Activated naive CD4-positive, alpha-beta T cell treated with anti-CD3 and anti-CD28 coated beads, Interleukin-2, amount 50 U/mL, for 24 hours (primary cell): ENCODE results near the gene ZMYND8.
"Not testable (repeated sequence)": the region's sequence is repeated elsewhere in the genome, so short reads cannot be mapped to it uniquely, and the experiment has no call there.

Experiments used
- H3K27ac Mint-ChIP-seq: one replicate; pipeline ENCODE4 v1.8.0; 2021; ENCODE audit warnings: mild to moderate bottlenecking, mixed read lengths
- H3K27me3 Mint-ChIP-seq: one replicate; pipeline ENCODE4 v1.8.0; 2021; ENCODE audit warnings: mixed read lengths
- H3K36me3 Mint-ChIP-seq: one replicate; pipeline ENCODE4 v1.8.0; 2021; ENCODE audit warnings: mixed read lengths
- H3K4me1 Mint-ChIP-seq: one replicate; pipeline ENCODE4 v1.8.0; 2021; ENCODE audit warnings: mixed read lengths
- H3K4me3 Mint-ChIP-seq: one replicate; pipeline ENCODE4 v1.8.0; 2021; ENCODE audit warnings: mild to moderate bottlenecking, mixed read lengths
- H3K9me3 Mint-ChIP-seq: one replicate; pipeline ENCODE4 v1.8.0; 2021; ENCODE audit warnings: mixed read lengths

The ZMYND8 gene

GRCh38 chr20:47356526-47357295, at the start of gene ZMYND8:
Gene ZMYND8 (minus strand): TSS chr20:47356699. CDS start chr20:47356670, 29 bp downstream.
- H3K4me1 Mint-ChIP-seq: peaks cover 45% of the 10 kb centered on the region
- H3K27ac Mint-ChIP-seq: peak within 1 kb of the TSS; percentile 99
- H3K9me3 Mint-ChIP-seq: no peaks in the 10 kb centered on the region
- H3K4me3 Mint-ChIP-seq: peak within 1 kb of the TSS; percentile 91
- H3K36me3 Mint-ChIP-seq: peaks cover 2% of the 10 kb centered on the region
- no peaks in the 10 kb centered on the region for H3K27me3 Mint-ChIP-seq

GRCh38 chr20:47405775-47406325, 49.4 kb upstream of the ZMYND8 start:
- H3K27ac Mint-ChIP-seq: no peak overlapping the region
- H3K4me3 Mint-ChIP-seq: no peak overlapping the region
- H3K27me3 Mint-ChIP-seq: no peaks in the 10 kb centered on the region
- H3K4me1 Mint-ChIP-seq: no peaks in the 10 kb centered on the region
- H3K9me3 Mint-ChIP-seq: no peaks in the 10 kb centered on the region
- no peaks in the 10 kb centered on the region for H3K36me3 Mint-ChIP-seq

- peaks cover 5% of the 10 kb centered on the region for H3K4me1 Mint-ChIP-seq
These were observed 44.2 kb upstream of the ZMYND8 start for GRCh38 chr20:47400685-47401084.

GRCh38 chr20:47397652-47398301, 41.3 kb upstream of the ZMYND8 start:
- no peak overlapping the region for H3K4me3 Mint-ChIP-seq
- no peaks in the 10 kb centered on the region for H3K27me3 Mint-ChIP-seq
- H3K9me3 Mint-ChIP-seq: no peaks in the 10 kb centered on the region
- no peaks in the 10 kb centered on the region for H3K36me3 Mint-ChIP-seq
- peaks cover 6% of the 10 kb centered on the region for H3K4me1 Mint-ChIP-seq
- no peak overlapping the region for H3K27ac Mint-ChIP-seq

More at GRCh38 chr20:47400685-47401084, 44.2 kb upstream of the ZMYND8 start:
- H3K4me3 Mint-ChIP-seq: no peak overlapping the region
- no peaks in the 10 kb centered on the region for H3K36me3 Mint-ChIP-seq
- no peaks in the 10 kb centered on the region for H3K9me3 Mint-ChIP-seq
- no peak overlapping the region for H3K27ac Mint-ChIP-seq
- no peaks in the 10 kb centered on the region for H3K27me3 Mint-ChIP-seq

- Mint-ChIP-seq H3K4me3 (no peak overlapping the region), H3K4me1 (peaks cover 15% of the 10 kb centered on the region), H3K27ac (no peak overlapping the region), H3K36me3 (no peaks in the 10 kb centered on the region), H3K27me3 (no peaks in the 10 kb centered on the region), H3K9me3 (peaks cover 7% of the 10 kb centered on the region)
These were observed 40.4 kb upstream of the ZMYND8 start for GRCh38 chr20:47396762-47397476.

- H3K9me3 Mint-ChIP-seq, H3K27ac Mint-ChIP-seq, H3K27me3 Mint-ChIP-seq, H3K36me3 Mint-ChIP-seq, H3K4me3 Mint-ChIP-seq: not testable (repeated sequence)
- H3K4me1 Mint-ChIP-seq: peaks cover 18% of the 10 kb centered on the region
These were observed 37.5 kb upstream of the ZMYND8 start for GRCh38 chr20:47393796-47394514.

- H3K4me3 Mint-ChIP-seq: no peak overlapping the region
- H3K27ac Mint-ChIP-seq: no peak overlapping the region
These were observed 36.2 kb upstream of the ZMYND8 start for GRCh38 chr20:47392721-47393073.

GRCh38 chr20:47392015-47392720, 35.7 kb upstream of the ZMYND8 start:
- Mint-ChIP-seq H3K36me3 (no peaks in the 10 kb centered on the region), H3K9me3 (peaks cover 9% of the 10 kb centered on the region), H3K4me3 (no peak overlapping the region), H3K27me3 (no peaks in the 10 kb centered on the region), H3K4me1 (peaks cover 14% of the 10 kb centered on the region), H3K27ac (peak overlapping the region; percentile 42)

More at GRCh38 chr20:47392721-47393073, 36.2 kb upstream of the ZMYND8 start:
- H3K9me3 Mint-ChIP-seq: peaks cover 9% of the 10 kb centered on the region
- H3K27me3 Mint-ChIP-seq: no peaks in the 10 kb centered on the region
- H3K36me3 Mint-ChIP-seq: no peaks in the 10 kb centered on the region
- peaks cover 14% of the 10 kb centered on the region for H3K4me1 Mint-ChIP-seq

- Mint-ChIP-seq H3K27me3 (no peaks in the 10 kb centered on the region), H3K4me1 (peaks cover 14% of the 10 kb centered on the region), H3K36me3 (no peaks in the 10 kb centered on the region), H3K27ac (peak overlapping the region; percentile 42), H3K4me3 (no peak overlapping the region), H3K9me3 (peaks cover 9% of the 10 kb centered on the region)
These were observed 34.9 kb upstream of the ZMYND8 start for GRCh38 chr20:47391276-47392010.

GRCh38 chr20:47389867-47390347, 33.4 kb upstream of the ZMYND8 start:
- no peaks in the 10 kb centered on the region for H3K36me3 Mint-ChIP-seq
- peak overlapping the region; percentile 38 for H3K27ac Mint-ChIP-seq
- no peak overlapping the region for H3K4me3 Mint-ChIP-seq
- H3K4me1 Mint-ChIP-seq: peaks cover 14% of the 10 kb centered on the region
- H3K27me3 Mint-ChIP-seq: no peaks in the 10 kb centered on the region
- peaks cover 9% of the 10 kb centered on the region for H3K9me3 Mint-ChIP-seq

- H3K9me3 Mint-ChIP-seq, H3K27me3 Mint-ChIP-seq, H3K27ac Mint-ChIP-seq, H3K4me3 Mint-ChIP-seq, H3K36me3 Mint-ChIP-seq, H3K4me1 Mint-ChIP-seq: not testable (repeated sequence)
These were observed 29.5 kb upstream of the ZMYND8 start for GRCh38 chr20:47385968-47386367.

- Mint-ChIP-seq H3K4me1 (peaks cover 16% of the 10 kb centered on the region), H3K36me3 (no peaks in the 10 kb centered on the region), H3K4me3 (no peak overlapping the region), H3K27ac (no peak overlapping the region), H3K27me3 (no peaks in the 10 kb centered on the region), H3K9me3 (no peaks in the 10 kb centered on the region)
These were observed 26.4 kb upstream of the ZMYND8 start for GRCh38 chr20:47382746-47383415.

- Mint-ChIP-seq H3K27ac (no peak overlapping the region), H3K4me3 (no peak overlapping the region), H3K4me1 (peaks cover 16% of the 10 kb centered on the region), H3K36me3 (no peaks in the 10 kb centered on the region), H3K9me3 (no peaks in the 10 kb centered on the region), H3K27me3 (no peaks in the 10 kb centered on the region)
These were observed 24.0 kb upstream of the ZMYND8 start for GRCh38 chr20:47380481-47380880.
